IMR-90 (cell line): Measurements from ENCODE around the gene OGFOD1.

Source experiments
- CEBPB ChIP-seq: IDR thresholded peaks from 2 replicates; pipeline ENCODE4 v1.6.1; 2012; ENCODE audit warnings: low read depth, low read length, improper control_type of control experiment
- CTCF ChIP-seq: conservative IDR thresholded peaks from 2 replicates; pipeline ENCODE4 v1.5.1; 2012; ENCODE audit warnings: mild to moderate bottlenecking, low read depth, low read length, improper control_type of control experiment
- MAFK ChIP-seq: IDR thresholded peaks from 2 replicates; pipeline ENCODE4 v1.6.1; 2012; ENCODE audit warnings: low read depth, low read length, improper control_type of control experiment
- MXI1 ChIP-seq: IDR thresholded peaks from 2 replicates; pipeline ENCODE4 v1.6.1; 2012; ENCODE audit warnings: low read depth, mild to moderate bottlenecking, low read length, moderate library complexity, borderline replicate concordance
- POLR2A ChIP-seq: IDR thresholded peaks from 2 replicates; pipeline ENCODE4 v1.6.1; 2012; ENCODE audit warnings: mild to moderate bottlenecking, low read depth, low read length
- RAD21 ChIP-seq: IDR thresholded peaks from 2 replicates; pipeline ENCODE4 v1.6.1; 2012; ENCODE audit warnings: low read length, improper control_type of control experiment
- RFX5 ChIP-seq: IDR thresholded peaks from 2 replicates; pipeline ENCODE4 v1.8.0; 2012; ENCODE audit warnings: low read depth, mild to moderate bottlenecking, low read length, moderate library complexity
- SMC3 ChIP-seq: fragments of 150-350 bp; IDR thresholded peaks from 2 replicates; pipeline ENCODE4 v1.6.1; 2016; ENCODE audit warnings: low read depth, mild to moderate bottlenecking, antibody characterized with exemption, low read length, moderate library complexity
- TF ChIP-seq, protein P1 (sequence below): fragments of 150-350 bp; IDR thresholded peaks from 2 replicates; pipeline ENCODE4 v1.6.1; 2017; ENCODE audit warnings: mild to moderate bottlenecking, antibody characterized with exemption, low read length, low read depth

DNA sequence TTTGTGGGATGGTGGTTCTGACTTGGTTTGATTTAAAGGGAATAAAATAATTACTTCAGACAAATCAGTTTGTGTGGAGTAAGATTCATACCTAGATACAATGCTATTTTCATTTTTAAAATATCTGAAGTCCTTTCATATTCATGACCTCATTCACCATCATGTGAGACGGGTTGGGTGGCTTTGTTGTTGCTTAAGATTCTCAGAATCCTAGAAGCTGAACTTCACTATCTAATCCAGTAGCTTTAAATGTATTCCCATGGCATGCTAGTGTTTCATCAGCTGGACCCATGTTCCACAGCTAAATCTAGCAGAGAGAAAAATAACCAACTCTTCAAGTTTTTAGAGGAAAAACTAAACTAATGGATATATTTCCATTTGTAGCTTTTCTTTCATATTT lies 23.3 kb upstream of the OGFOD1 start:
- TF ChIP-seq CTCF (no peak), RAD21 (no peak), POLR2A (no peak), CEBPB (no peak), MXI1 (no peak), RFX5 (no peak), SMC3 (no peak), MAFK (no peak)
- TF ChIP-seq, protein P1, sequence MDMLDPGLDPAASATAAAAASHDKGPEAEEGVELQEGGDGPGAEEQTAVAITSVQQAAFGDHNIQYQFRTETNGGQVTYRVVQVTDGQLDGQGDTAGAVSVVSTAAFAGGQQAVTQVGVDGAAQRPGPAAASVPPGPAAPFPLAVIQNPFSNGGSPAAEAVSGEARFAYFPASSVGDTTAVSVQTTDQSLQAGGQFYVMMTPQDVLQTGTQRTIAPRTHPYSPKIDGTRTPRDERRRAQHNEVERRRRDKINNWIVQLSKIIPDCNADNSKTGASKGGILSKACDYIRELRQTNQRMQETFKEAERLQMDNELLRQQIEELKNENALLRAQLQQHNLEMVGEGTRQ = no peak
